ENCODE data around the gene ZMYND11.
"Not testable (repeated sequence)": the region's sequence is repeated elsewhere in the genome, so short reads cannot be mapped to it uniquely, and the experiment has no call there.

ZMYND11 gene

DNA sequence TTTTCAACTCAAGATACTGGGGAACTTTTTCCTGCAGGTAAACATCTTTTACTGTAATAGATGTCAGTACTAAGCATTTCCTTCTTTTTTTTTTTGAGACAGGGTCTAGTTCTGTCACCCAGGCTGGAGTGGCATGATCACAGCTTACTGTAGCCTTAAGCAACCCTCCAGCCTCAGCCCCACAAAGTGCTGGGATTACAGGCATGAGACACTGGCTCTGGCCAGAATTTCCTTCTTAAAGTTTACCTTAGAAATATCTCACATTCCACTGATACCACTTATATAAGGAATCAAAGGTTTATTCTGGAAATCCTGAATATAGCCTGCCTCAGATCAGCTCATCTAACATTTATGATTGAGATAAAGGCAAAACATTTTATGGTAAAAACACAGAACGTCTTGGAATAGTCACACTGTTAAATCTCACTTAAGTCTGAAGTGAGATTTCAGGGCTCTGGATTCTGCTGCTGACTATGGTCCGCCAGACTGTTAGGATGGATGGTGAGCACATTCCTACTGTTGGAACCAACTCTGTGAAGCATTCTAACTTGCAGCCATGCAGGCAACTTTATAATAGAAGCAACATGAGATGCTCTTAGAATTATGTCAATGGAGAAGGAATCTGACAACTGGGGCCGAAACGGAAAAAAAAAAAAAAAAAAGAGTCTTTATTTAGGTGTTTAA, 151.9 kb downstream of the ZMYND11 start:
- no peak for DNase-seq

DNA sequence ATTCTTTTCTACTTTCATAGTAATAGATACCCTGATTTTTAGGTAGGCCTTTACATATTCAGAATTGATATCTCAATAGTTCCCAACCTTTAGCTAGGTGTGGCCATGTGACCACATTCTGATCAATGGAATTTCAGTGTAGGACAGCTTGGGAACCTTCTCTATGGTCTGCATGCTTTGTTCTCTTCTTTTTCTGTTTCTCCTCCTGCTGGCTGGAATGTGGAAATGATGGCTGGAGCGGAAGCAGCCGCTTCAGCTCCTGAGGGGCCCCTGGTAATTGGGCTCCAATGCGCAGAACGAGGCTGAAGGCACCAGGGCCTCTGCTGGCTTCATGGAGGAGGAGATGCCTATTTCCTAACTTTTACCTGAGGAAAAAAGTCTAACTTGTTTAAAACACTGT, 152.6 kb downstream of the ZMYND11 start:
- no peak for DNase-seq

DNA sequence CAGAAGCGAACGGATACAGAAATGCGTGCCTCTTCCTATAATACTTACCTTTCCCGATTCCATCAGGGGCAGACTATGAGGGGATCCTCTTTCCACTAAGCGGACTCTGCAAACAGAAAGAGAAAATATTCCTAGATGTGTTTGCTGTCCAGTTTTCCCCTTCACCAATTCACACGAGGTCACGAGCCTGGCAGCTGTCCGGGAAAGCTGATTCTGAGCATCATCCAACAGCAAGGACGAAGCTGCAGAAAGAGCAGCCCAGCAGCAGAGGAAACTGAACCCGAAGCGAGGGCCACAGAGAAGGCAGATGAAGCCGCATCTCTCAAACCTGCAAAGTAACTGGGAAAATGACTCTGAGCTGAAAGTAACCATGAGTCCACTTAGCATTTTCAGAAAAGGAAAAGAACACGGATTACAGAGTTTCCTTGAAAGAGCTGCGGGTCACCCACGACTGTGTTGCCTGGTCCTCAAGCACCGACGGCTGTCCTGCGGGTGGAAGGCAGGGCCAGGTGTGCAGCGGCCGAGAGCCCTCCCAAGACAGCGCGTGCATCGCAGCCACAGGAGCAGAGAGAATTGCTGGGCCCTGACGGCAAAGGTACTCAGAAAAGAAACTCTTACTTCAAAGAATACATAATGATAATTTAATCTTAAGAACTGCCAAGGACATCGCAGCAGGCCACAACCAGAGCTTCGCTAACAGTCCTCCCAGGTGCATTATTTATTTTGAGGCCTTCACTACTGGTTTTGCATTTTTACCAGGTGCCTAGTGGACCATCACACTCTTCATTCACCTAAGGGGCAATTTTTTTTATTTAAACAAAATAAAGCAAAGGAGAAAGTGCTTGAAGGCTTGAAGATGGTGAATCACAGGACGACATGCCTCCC, 153.3 kb downstream of the ZMYND11 start:
- DNase-seq: no peak

DNA sequence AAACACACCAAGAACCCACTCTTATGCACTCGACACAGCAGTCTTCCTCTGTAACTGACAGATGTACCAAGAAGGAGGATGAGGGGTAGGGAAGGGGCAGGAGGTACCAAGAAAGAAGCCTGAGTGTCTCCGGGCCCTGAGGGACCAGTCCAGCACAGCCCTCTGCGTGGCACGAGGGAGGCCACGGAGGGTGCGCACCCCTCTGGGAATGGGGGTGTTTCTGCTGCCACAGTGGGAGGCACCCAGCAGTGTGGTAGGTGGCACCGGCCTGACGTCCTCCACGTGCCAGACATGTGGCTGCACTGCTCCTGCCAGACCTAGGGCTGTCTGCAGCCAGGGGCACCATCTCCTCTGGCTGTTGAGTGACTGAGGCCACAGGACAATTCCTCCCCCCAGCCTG, 154.3 kb downstream of the ZMYND11 start:
- no peak for DNase-seq

DNA sequence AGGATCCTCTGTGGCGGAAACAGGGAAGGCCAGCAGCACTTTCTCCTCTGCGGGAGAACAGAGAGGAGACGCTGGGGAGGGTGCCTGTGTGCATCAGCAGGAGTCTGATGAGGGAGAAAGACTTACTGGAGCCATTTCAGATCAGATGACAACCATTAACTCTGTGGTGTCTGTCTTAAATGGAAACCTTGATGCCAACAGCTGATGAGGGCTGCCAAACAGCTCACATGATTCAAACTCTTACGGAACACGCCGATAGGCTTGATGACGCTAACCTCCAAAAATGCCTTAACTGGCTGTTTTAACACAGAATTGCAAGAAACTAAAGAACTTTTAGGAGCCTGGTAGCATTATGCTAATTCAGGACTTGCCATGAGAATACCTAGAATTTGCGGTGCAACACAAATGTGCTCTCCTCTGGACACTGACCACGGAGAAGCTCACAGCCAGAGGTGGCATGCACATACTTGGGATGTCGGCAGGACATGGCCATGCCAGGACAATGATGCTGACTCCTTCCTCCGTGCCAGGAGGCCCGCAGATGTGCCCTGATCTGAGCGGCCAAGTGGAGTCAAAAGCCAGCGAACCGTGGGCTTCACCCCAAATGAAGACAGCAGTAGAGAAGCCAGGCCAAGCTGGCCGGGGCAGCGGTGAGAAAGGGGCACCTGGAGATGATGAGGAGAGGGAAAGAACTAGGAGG, 154.9 kb downstream of the ZMYND11 start:
- DNase-seq: no peak

DNA sequence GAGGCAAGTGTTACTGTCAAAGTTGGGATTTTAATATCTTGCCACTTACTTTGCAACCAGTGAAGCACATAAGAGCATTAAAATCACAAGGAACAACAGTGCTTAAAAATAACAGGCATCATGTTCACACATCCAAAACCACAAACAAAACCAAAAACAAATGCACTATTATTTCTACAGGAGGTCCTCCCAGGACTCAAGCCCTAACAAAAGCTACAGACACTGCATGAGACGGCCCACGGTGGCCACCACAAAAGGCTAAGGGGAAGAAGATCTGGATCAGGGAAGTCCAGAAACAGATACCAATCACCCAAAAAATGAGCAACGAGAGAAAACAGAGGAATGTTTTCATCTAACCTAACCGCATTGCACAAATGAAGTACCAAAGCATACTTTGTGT, 158.4 kb downstream of the ZMYND11 start:
- DNase-seq: no peak

DNA sequence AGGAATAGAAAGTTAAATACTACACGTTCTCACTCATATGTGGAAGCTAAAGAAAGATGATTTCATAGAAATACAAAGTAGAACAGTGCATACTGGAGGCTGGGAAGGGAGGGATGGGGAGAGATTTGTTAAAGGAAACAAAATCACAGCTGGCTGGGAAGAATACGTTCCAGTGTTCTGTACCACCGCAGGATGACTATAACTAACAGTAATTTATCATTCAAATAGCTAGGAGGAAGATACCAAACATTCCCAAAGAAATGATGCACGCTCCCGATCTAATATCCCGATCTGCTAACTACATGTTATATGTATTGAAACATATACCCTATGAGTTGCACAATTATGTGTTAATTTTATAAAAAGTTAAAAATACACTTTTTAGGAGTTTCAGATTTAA, 162.3 kb downstream of the ZMYND11 start:
- DNase-seq: no peak

DNA sequence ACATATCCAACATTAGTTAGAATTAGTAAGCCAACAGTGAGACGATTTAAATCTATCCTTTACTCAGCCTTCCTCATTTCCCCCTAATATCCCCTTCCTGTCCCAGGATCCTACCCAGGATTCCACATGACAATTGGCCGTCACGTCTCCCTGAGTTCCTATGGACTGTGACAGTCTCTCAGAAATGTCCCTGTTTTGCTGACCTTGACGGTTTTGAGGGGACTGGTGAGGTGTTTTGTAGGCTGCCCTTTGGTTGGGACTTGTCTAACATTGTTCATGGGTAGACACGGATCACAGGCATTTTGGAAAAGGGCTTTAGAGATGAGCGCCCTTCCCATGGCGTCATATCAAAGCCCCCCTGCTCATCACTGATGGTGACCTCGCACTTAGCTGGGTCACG, 162.8 kb downstream of the ZMYND11 start:
- no peak for DNase-seq

DNA sequence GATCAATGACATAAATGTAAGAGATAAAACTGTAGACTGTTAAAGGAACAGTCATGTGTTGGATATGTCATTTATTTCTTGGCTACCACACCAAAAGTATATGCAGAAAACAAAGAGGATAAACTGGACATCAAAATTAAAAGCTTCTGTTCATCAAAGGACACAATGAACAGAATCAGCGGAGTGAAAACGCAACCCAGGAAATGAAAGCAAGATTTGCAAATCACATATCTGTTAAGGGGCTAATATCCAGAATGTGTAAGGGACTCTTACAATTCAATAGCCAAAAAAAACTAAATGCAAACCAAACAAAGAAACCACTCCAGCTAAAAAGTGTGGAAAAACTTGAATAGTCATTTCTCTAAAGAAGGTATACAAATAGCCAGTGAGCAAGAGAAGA, 164.3 kb downstream of the ZMYND11 start:
- DNase-seq: no peak

DNA sequence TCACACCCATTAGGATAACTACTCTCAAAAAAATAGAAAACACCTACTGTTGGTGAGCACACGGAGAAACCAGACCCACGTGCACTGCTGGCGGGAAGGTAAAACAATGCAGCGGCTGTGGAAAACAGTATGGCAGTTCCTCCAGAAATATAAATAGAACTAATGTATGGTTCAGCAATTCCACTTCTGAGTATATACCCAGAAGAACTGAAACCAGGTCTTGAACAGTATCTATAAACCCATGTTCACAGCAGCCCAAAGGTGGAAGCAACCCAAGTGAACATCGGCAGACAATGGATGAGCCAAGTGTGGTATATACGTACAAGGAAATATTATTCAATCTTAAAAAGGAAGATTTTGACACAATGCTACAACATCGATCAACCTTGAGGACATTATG, 164.7 kb downstream of the ZMYND11 start:
- no peak for DNase-seq

DNA sequence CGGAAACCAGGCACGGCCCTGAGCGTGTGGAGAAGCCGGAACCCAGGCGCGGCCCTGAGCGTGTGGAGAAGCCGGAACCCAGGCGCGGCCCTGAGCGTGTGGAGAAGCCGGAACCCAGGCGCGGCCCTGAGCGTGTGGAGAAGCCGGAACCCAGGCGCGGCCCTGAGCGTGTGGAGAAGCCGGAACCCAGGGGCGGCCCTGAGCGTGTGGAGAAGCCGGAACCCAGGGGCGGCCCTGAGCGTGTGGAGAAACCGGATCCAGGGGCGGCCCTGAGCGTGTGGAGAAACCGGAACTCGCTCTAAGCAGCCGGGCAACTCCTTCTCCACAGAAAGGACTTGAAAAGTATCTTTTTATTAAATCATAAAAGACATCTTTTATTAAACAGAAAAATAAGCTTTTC, 165.3 kb downstream of the ZMYND11 start:
- not testable (repeated sequence) for DNase-seq

DNA sequence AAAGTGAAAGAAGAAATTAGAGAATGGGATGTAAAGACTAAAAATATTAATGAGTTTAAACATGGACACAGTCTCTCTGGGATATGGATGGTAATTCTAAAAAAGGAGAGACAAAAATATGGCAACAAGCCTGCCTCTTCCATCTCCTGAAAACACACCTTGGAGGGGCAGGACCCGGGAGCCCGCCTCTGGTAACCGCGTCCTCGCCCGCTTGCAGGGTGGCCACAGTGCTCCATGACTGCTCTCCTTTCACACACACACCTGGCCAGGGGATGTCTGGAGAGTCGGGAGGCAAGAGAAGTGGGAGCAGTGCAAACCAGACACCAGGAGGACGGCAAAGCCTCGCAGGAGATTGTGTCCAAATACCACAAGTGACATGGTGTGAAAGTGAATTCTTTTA, 166.3 kb downstream of the ZMYND11 start:
- DNase-seq: no peak

Data from activated naive CD4-positive, alpha-beta T cell (primary cell).